Hematopoietic multipotent progenitor cell (in vitro differentiated cells): Measurements from ENCODE around the gene TRIM39. TPM values are rescaled to one million over a fixed set of nuclear protein-coding genes. Genes with fewer than 3 reads are reported as not detected.

Experiments
- DNase-seq, 3 donors: peaks; one replicate each; pipeline ENCODE4 v3.0.0-alpha.2; 2011 to 2015; ENCODE audit warnings: low read depth in 2 of 3, low spot score in 2 of 3
- total RNA-seq: library from RNA; depleted of rRNA; stranded (reverse); fragments of >200 nt; gene quantifications from one replicate; pipeline ENCODE4 v1.2.3, GENCODE V29; 2012

TRIM39 gene
- total RNA-seq, 1 donor = 11.8 TPM

DNA sequence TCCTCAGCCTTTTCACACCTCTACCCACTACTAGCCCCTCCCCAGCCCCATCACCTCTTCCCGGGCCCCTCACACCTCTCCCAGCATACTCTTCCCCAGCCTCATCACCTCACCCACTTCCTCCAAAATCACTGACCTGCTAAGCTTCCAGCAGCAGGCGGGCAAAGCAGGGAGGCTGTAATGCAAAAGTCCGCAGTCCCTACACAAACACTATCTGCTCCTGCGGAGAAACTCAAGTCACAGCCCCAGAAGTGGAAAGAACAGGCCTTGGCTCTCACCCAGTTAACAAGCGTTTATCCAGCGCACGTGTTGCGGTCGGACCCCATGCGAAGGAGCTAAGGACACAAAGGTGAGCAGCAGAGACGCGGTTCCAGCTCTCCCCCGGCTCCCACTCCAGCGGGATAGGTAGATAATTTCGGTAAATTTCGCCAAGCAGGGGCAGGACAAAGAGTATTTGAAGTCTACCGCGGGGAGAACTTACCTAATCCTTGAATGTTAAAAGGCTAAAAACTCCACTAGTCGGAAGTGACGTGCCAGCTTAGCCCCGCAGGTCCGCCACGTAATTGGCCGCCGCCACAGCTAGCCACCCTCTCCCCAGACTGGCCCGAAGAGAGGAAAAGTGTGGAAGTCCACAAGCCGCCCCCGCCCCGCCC, 728 bp upstream of the TRIM39 start:
- DNase-seq = peak; percentile 48 to 84 (median 77)

- no peak for DNase-seq
Observed at GRCh38 chr6:30327232-30327746, 562 bp downstream of the TRIM39 start.

- no peak for DNase-seq
Observed at GRCh38 chr6:30328397-30328796, 1.7 kb downstream of the TRIM39 start.

- no peak for DNase-seq
Observed at GRCh38 chr6:30329331-30329730, 2.6 kb downstream of the TRIM39 start.

- DNase-seq = no peak
Observed at GRCh38 chr6:30331981-30332380, 5.3 kb downstream of the TRIM39 start.

DNA sequence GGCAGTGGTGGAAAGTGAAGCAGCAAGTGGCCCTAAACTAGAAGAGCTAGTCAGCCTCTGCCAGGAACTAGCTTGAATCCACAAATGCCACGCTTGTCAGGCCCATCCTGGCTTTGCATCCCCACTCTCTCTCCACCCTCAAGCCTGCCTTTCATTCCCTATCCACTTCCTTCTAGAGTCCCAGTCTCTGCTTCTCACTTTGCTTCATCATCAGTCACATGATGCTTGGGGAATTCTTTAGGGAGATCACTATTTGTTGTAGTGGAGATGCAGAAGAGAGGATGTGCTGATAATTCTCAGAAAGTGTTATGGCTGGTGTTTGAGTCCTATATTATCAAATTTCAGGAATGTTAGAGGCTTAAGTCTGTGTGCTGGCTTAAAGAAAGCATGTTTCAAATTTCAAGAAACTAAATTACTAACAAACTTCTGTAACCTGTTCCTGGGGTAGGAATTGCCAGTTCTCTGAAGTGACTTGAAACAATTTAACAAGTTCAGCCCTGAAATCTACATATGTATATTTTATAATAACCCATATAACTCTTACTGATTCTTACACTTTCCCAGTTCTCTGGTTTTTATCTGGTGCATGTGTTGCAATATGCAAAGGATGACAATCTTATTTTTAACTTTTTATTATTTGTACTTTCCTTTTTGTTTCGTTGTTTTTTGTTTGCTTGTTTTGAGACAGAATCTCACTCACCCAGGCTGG, 7.5 kb downstream of the TRIM39 start:
- no peak for DNase-seq

GRCh38 chr6:30340589-30341054, 13.9 kb downstream of the TRIM39 start:
- DNase-seq = no peak

GRCh38 chr6:30341218-30341617, 14.5 kb downstream of the TRIM39 start:
- no peak for DNase-seq

DNA sequence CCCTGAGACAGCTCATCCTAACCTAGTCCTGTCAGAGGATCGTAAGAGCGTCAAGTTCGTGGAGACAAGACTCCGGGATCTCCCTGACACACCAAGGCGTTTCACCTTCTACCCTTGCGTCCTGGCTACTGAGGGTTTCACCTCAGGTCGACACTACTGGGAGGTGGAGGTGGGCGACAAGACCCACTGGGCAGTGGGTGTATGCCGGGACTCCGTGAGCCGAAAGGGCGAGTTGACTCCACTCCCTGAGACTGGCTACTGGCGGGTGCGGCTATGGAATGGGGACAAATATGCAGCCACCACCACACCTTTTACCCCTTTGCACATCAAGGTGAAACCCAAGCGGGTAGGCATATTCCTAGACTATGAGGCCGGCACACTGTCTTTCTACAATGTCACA, 15.0 kb downstream of the TRIM39 start:
- DNase-seq = no peak

- DNase-seq = no peak
Observed at GRCh38 chr6:30344191-30344867, 17.6 kb downstream of the TRIM39 start.

- peak; percentile 64 to 76 (median 76) for DNase-seq
Observed at GRCh38 chr6:30344868-30345671, 18.3 kb downstream of the TRIM39 start, which contains the start of gene RPP21. RPP21 (plus strand) TSS chr6:30345156; CDS start chr6:30345172, 16 bp downstream.

- no peak for DNase-seq
Observed at GRCh38 chr6:30345852-30346251, 19.1 kb downstream of the TRIM39 start.

DNA sequence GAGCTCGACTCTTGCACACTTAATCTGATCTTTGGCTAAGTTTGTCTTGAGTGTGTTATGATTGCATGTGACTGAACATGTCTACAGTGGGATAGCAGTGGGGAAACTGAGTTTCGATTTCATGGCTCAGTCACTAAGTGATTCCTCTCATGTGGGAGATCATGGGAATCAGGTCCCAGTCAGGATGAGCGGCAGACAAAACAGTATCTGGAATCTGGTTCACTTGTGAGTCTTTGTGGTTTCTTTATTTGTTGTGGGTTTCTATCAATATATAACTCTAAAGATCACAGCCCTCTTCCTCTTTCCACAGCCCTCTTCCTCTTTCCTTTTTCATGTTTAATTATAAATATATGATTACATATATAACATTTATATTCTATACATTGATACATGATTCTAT, 22.2 kb downstream of the TRIM39 start:
- DNase-seq = no peak

- peak in 1 of 3 donors; percentile 43 for DNase-seq
Observed at GRCh38 chr6:30349421-30350177, 22.9 kb downstream of the TRIM39 start.

DNA sequence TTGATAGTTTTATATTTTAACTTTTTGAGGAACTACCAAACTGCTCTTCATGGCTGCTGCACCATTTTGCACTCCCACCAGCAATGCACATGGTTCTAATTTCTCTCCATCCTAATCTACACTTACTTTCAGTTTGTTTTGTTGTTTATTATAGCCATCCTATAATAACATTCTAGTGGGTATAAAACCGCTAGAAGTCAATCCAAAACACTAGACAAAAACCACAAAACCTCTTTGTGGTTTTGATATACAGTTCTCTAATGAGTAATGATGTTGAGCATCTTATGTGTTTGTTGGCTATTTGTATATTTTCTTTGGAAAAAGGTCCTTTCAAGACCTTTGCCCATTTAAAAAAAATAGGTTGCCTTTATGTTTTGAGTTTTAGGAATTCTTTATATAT, 23.8 kb downstream of the TRIM39 start:
- DNase-seq = no peak

GRCh38 chr6:30352550-30352949, 25.8 kb downstream of the TRIM39 start:
- DNase-seq = no peak

DNA sequence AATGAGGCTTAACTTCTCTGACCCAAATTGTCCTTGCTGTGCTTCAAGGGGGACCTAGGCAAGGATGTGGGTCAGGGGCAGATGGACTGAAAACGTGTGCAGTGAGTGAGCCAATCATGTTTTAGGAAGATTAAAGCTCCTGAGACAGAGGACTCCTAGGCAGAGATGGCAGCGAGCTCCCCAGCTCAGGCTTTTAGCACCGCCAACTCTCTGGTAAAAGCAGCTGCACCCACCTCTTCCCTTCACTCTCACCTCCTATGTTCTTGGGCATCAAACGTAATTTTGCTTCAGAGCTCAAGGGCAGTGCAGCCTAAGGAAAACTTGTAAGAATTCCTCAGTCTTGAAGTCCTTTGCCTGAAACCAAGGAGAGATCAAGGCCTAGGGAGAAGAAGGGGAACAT, 28.6 kb downstream of the TRIM39 start:
- no peak for DNase-seq

- DNase-seq = no peak
Observed at GRCh38 chr6:30356536-30356935, 29.8 kb downstream of the TRIM39 start.

GRCh38 chr6:30357678-30358540, 31.2 kb downstream of the TRIM39 start:
- DNase-seq = peak; percentile 25 to 81 (median 63)
